GM12878 (cell line): Measurements from ENCODE around the gene RNF34. TPM values are rescaled to one million over a fixed set of nuclear protein-coding genes. Genes with fewer than 3 reads are reported as not detected.
A peak's percentile ranks its signal among the peaks of the same experiment; 100 is the strongest.
"Not testable (repeated sequence)": the region's sequence is repeated elsewhere in the genome, so short reads cannot be mapped to it uniquely, and the experiment has no call there.

Experiments used
- ATAC-seq: fragments of 200-7000 bp; cut with Tn5 transposase; 3 replicates; pipeline ENCODE4 v1.9.1; 2020; ENCODE audit warnings: mild to moderate bottlenecking, moderate library complexity
- BruUV-seq: library from RNA; stranded (reverse); fragments of 400-500 nt; replicated peaks from 2 replicates; lab custom pipeline; 2021; lab: Mats Ljungman, UMichigan
- CTCF ChIA-PET: fragments of 300-600 bp; sonication (Branson Sonifier 250); formaldehyde crosslinking; extraction: SDS; loops from one replicate; lab custom pipeline; 2021; ENCODE audit warnings: inconsistent platforms; lab: Yijun Ruan, JAX
- POLR2A ChIA-PET: fragments of 350-600 bp; formaldehyde crosslinking; extraction: SDS; loops from one replicate; lab custom pipeline; 2021; ENCODE audit warnings: inconsistent platforms; lab: Charles Lee
- RAD21 ChIA-PET: fragments of 300-600 bp; sonication (Branson Sonifier 250); formaldehyde crosslinking; loops from one replicate; lab custom pipeline; 2023; ENCODE audit warnings: antibody characterized with exemption; ENCODE audit not compliant: unreplicated experiment; lab: Charles Lee
- SMC1A ChIA-PET: fragments of 300-600 bp; sonication (Branson Sonifier 250); formaldehyde crosslinking; loops from one replicate; lab custom pipeline; 2023; ENCODE audit not compliant: unreplicated experiment, uncharacterized antibody; lab: Charles Lee
- DNase-seq: peaks from one replicate; pipeline ENCODE4 v3.0.0-alpha.2; 2011; ENCODE audit warnings: low read depth, low spot score
- FAIRE-seq: peaks from 3 replicates; lab custom pipeline; 2011; peaks lifted over from hg19 to GRCh38; lab: Jason Lieb, UNC
- H2AFZ ChIP-seq: 2 replicates; pipeline ENCODE4 v1.6.0; 2011; ENCODE audit warnings: low read depth, low read length, control low read depth; ENCODE audit not compliant: control insufficient read depth
- H3K27ac ChIP-seq: 2 replicates; pipeline ENCODE4 v1.5.1; 2011; ENCODE audit warnings: control low read depth; ENCODE audit not compliant: control insufficient read depth, insufficient read depth
- H3K27me3 ChIP-seq, 2 experiments: replicated peaks in 1 of 2; 2 replicates each; pipeline versions ENCODE4 v1.6.0 to v1.6.1; 2011; ENCODE audit warnings: low read length in 1 of 2; ENCODE audit not compliant: control insufficient read depth in 2 of 2, insufficient read depth in 2 of 2
- H3K36me3 ChIP-seq, 2 experiments: 2 replicates each; pipeline ENCODE4 v1.5.1; 2011; ENCODE audit warnings: low read length in 1 of 2; ENCODE audit not compliant: control insufficient read depth in 2 of 2, insufficient read depth in 2 of 2
- H3K4me1 ChIP-seq: 2 replicates; pipeline ENCODE4 v1.6.1; 2011; ENCODE audit warnings: mild to moderate bottlenecking, low read length, moderate library complexity, mixed read lengths; ENCODE audit not compliant: control insufficient read depth, insufficient read depth
- H3K4me2 ChIP-seq: 2 replicates; pipeline ENCODE4 v1.6.0; 2011; ENCODE audit warnings: control low read depth; ENCODE audit not compliant: control insufficient read depth, insufficient read depth
- H3K4me3 ChIP-seq: fragments of 200-600 bp; sonication (generic); 2 replicates; pipeline ENCODE4 v1.5.1; 2016
- H3K79me2 ChIP-seq: 2 replicates; pipeline ENCODE4 v1.6.0; 2011; ENCODE audit warnings: low read length; ENCODE audit not compliant: control insufficient read depth, insufficient read depth
- H3K9ac ChIP-seq: 2 replicates; pipeline ENCODE4 v1.8.0; 2011; ENCODE audit warnings: low read length, control low read depth, mixed read lengths; ENCODE audit not compliant: control insufficient read depth, insufficient read depth
- H3K9me3 ChIP-seq: replicated peaks from 3 replicates; pipeline ENCODE4 v1.5.1; 2011; ENCODE audit warnings: mild to moderate bottlenecking, low read length; ENCODE audit not compliant: control insufficient read depth, insufficient read depth
- H4K20me1 ChIP-seq: 2 replicates; pipeline ENCODE4 v1.6.0; 2011; ENCODE audit not compliant: control insufficient read depth, insufficient read depth
- CBX3 ChIP-seq: fragments of 200-600 bp; sonication (generic); IDR thresholded peaks from 2 replicates; pipeline ENCODE4 v1.6.1; 2016; ENCODE audit warnings: low read depth, borderline replicate concordance
- CTCF ChIP-seq, 3 experiments: IDR thresholded peaks in 2 of 3; conservative IDR thresholded peaks in 1 of 3; 2 replicates each; pipeline ENCODE4 v1.5.1; 2011; ENCODE audit warnings: low read depth in 3 of 3, low read length in 3 of 3, mild to moderate bottlenecking in 3 of 3, control low read depth in 2 of 3, moderate library complexity in 2 of 3, inconsistent platforms in 1 of 3, mixed read lengths in 1 of 3; ENCODE audit not compliant: control insufficient read depth in 2 of 3, insufficient read depth in 1 of 3; ENCODE audit errors: extremely low read depth in 1 of 3
- SMAD1 ChIP-seq: fragments of 450-650 bp; IDR thresholded peaks from 2 replicates; pipeline ENCODE4 v1.6.1; 2018; ENCODE audit warnings: mild to moderate bottlenecking, low read depth; ENCODE audit not compliant: partially characterized antibody
- SMAD5 ChIP-seq: IDR thresholded peaks from 2 replicates; pipeline ENCODE4 v1.6.1; 2016; ENCODE audit warnings: antibody characterized with exemption, low read depth
- YBX1 ChIP-seq: fragments of 450-650 bp; IDR thresholded peaks from 2 replicates; pipeline ENCODE4 v1.6.1; 2016; ENCODE audit warnings: antibody characterized with exemption
- ZNF217 ChIP-seq: fragments of 450-650 bp; IDR thresholded peaks from 2 replicates; pipeline ENCODE4 v1.6.1; 2017; ENCODE audit warnings: antibody characterized with exemption, mild to moderate bottlenecking
- WGBS: methylation state at CpG from one replicate; pipeline ENCODE4 v1.1.6; 2016; ENCODE audit warnings: low lambda C conversion rate; ENCODE audit not compliant: insufficient replicate concordance, insufficient coverage; ENCODE audit errors: missing lambda C conversion rate; 5-methylcytosine and 5-hydroxymethylcytosine counted together
- in situ Hi-C: fragments of 300-500 bp; cut with MboI; formaldehyde crosslinking; loops from 9 replicates; pipeline ENCODE4 v1.14.3; 2018; ENCODE audit warnings: mixed read lengths
- intact Hi-C: fragments of 100-400 bp; cut with micrococcal nuclease; formaldehyde crosslinking; loops from one replicate; pipeline ENCODE4 v1.14.2; 2022; ENCODE audit not compliant: unreplicated experiment
- polyA plus RNA-seq, 11 experiments: library from polyadenylated mRNA; depleted of rRNA in 4 of 11; unstranded in 6 of 11; stranded (reverse) in 5 of 11; fragments of >200 nt; fragmentation: Nextera tagmentation in 4 of 11; fragmentation: Illumina TruSeq in 1 of 11; extraction: Ambion mirVana in 4 of 11; extraction: Trizol in 1 of 11; gene quantifications; 1 replicate in 1 of 11; 2 replicates in 10 of 11; pipeline versions ENCODE4 v1.2.1 to v1.2.3, GENCODE V29; 2011 to 2016; ENCODE audit warnings: inconsistent platforms in 2 of 11, missing spikeins in 2 of 11, low read depth in 1 of 11
- total RNA-seq, 4 experiments: library from RNA; depleted of rRNA in 3 of 4; stranded (reverse); fragments of >200 nt in 3 of 4; fragmentation: Illumina TruSeq in 1 of 4; extraction: Trizol in 1 of 4; gene quantifications; 2 replicates each; pipeline versions ENCODE4 v1.2.1 to v1.2.3, GENCODE V29; 2013 to 2021
- TF ChIP-seq, protein P1 (sequence below): fragments of 450-650 bp; formaldehyde crosslinking; IDR thresholded peaks from 2 replicates; pipeline ENCODE4 v1.5.0; 2022; ENCODE audit warnings: mild to moderate bottlenecking, missing genetic modification characterization

The RNF34 gene
- total and polyA plus RNA-seq, 10 of the 15 experiments (the other 5 are each of a cell fraction or from before 2014, with no cell fraction given) = 63.6 to 199 (median 115) TPM

GRCh38 chr12:121383601-121384021, 16.3 kb upstream of the RNF34 start:
- SMC1A ChIA-PET = no interaction called here
- H3K9me3 ChIP-seq = no peaks in the 10 kb centered on the region
- no peaks in the 10 kb centered on the region for H3K36me3 ChIP-seq
- no peaks in the 10 kb centered on the region for H3K79me2 ChIP-seq
- no peak overlapping the region for H3K4me3 ChIP-seq
- RAD21 ChIA-PET = interaction anchor here (0.6 kb wide), 1 partner anchor 778 kb away, joined by 3 read pairs; no protein-coding TSS in a partner anchor
- CTCF ChIA-PET = interaction anchor here (0.6 to 1.6 kb wide), 9 partner anchors 9 to 748 kb away, joined by 3 to 5 read pairs (median 3); no protein-coding TSS in a partner anchor
- BruUV-seq = no TSS peak
- no peak for ATAC-seq
- POLR2A ChIA-PET = interaction anchor here (1.0 kb wide), 1 partner anchor 17 kb away, joined by 4 read pairs; the partner anchor contains the start of gene RNF34
- 89% methylated on average over 9 of the region's 9 CpGs for WGBS
- 0 out of 6 replicates have a peak, but pooled peaks of 1 of the 3 experiments have one; percentile 10 for TF ChIP-seq CTCF (IDR thresholded peaks at IDR 0.05 in 2 of 3, conservative IDR thresholded peaks at IDR 0.05 in 1 of 3; ENCODE audit: control insufficient read depth in 2 of 3, extremely low read depth in 1 of 3, insufficient read depth in 1 of 3, low read depth in 3 of 3, low read length in 3 of 3)
- TF ChIP-seq, protein P1, sequence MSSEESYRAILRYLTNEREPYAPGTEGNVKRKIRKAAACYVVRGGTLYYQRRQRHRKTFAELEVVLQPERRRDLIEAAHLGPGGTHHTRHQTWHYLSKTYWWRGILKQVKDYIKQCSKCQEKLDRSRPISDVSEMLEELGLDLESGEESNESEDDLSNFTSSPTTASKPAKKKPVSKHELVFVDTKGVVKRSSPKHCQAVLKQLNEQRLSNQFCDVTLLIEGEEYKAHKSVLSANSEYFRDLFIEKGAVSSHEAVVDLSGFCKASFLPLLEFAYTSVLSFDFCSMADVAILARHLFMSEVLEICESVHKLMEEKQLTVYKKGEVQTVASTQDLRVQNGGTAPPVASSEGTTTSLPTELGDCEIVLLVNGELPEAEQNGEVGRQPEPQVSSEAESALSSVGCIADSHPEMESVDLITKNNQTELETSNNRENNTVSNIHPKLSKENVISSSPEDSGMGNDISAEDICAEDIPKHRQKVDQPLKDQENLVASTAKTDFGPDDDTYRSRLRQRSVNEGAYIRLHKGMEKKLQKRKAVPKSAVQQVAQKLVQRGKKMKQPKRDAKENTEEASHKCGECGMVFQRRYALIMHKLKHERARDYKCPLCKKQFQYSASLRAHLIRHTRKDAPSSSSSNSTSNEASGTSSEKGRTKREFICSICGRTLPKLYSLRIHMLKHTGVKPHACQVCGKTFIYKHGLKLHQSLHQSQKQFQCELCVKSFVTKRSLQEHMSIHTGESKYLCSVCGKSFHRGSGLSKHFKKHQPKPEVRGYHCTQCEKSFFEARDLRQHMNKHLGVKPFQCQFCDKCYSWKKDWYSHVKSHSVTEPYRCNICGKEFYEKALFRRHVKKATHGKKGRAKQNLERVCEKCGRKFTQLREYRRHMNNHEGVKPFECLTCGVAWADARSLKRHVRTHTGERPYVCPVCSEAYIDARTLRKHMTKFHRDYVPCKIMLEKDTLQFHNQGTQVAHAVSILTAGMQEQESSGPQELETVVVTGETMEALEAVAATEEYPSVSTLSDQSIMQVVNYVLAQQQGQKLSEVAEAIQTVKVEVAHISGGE (CRISPR knock-in tag) = no peak
- no peak for TF ChIP-seq SMAD5
- TF ChIP-seq YBX1 = no peak
- no peak for TF ChIP-seq SMAD1
- no peak for TF ChIP-seq ZNF217
- TF ChIP-seq CBX3 = no peak
- no peak overlapping the region for H2AFZ ChIP-seq
- no peak overlapping the region for H3K27ac ChIP-seq
- no peaks in the 10 kb centered on the region for H3K4me1 ChIP-seq
- no peaks in the 10 kb centered on the region for H4K20me1 ChIP-seq
- no peak overlapping the region for H3K9ac ChIP-seq
- intact Hi-C loops (no loop called here), in situ Hi-C loops (no loop called here)
- H3K4me2 ChIP-seq = no peak overlapping the region
- H3K27me3 ChIP-seq = no peaks in the 10 kb centered on the region
- DNase-seq = no peak
- no peak for FAIRE-seq

- FAIRE-seq, H3K4me3 ChIP-seq, H3K9ac ChIP-seq, H4K20me1 ChIP-seq, BruUV-seq, H3K27ac ChIP-seq, DNase-seq, H3K9me3 ChIP-seq, ATAC-seq, H3K4me2 ChIP-seq, H3K36me3 ChIP-seq, H2AFZ ChIP-seq, intact Hi-C loops, in situ Hi-C loops, H3K27me3 ChIP-seq, H3K4me1 ChIP-seq, H3K79me2 ChIP-seq: not testable (repeated sequence)
- POLR2A ChIA-PET = interaction anchor here (0.7 kb wide), 1 partner anchor 207 kb away, joined by 5 read pairs; no protein-coding TSS in a partner anchor
- RAD21 ChIA-PET = interaction anchor here (0.7 kb wide), 1 partner anchor 145 kb away, joined by 3 read pairs; no protein-coding TSS in a partner anchor
- SMC1A ChIA-PET = interaction anchor here (0.9 kb wide), 1 partner anchor 288 kb away, joined by 3 read pairs; no protein-coding TSS in a partner anchor
- WGBS = 57% methylated on average over 4 of the region's 6 CpGs
- CTCF ChIA-PET = interaction anchor here (0.6 to 1.1 kb wide), 5 partner anchors 10 to 807 kb away, joined by 3 to 4 read pairs (median 4); no protein-coding TSS in a partner anchor
These were observed 15.0 kb upstream of the RNF34 start for GRCh38 chr12:121384891-121385290.
